H9 (cell line): Measurements from ENCODE around the gene VPS13C. TPM values are rescaled to one million over a fixed set of nuclear protein-coding genes. Genes with fewer than 3 reads are reported as not detected.

Experiments used
- DNase-seq: peaks from one replicate; pipeline ENCODE4 v3.0.0-alpha.2; 2017
- H2AFZ ChIP-seq: one replicate; pipeline ENCODE4 v1.6.1; 2013; ENCODE audit warnings: mild to moderate bottlenecking, low read length, control low read depth, moderate library complexity
- H2AK5ac ChIP-seq: 2 replicates; pipeline ENCODE4 v1.6.1; 2013; ENCODE audit warnings: low read length, control low read depth, mixed read lengths; ENCODE audit not compliant: insufficient read length
- H2BK120ac ChIP-seq: one replicate; pipeline ENCODE4 v1.6.1; 2013; ENCODE audit warnings: low read depth, mild to moderate bottlenecking, low read length, control low read depth, inconsistent platforms; ENCODE audit not compliant: poor library complexity, severe bottlenecking
- H2BK12ac ChIP-seq: 2 replicates; pipeline ENCODE4 v1.6.1; 2013; ENCODE audit warnings: low read length, control low read depth, mixed read lengths, low read depth; ENCODE audit not compliant: insufficient read length
- H2BK15ac ChIP-seq: 2 replicates; pipeline ENCODE4 v1.6.1; 2013; ENCODE audit warnings: low read depth, low read length, control low read depth
- H2BK20ac ChIP-seq: one replicate; pipeline ENCODE4 v1.6.1; 2013; ENCODE audit warnings: low read depth, mild to moderate bottlenecking, low read length, control low read depth, inconsistent platforms; ENCODE audit not compliant: poor library complexity, severe bottlenecking
- H2BK5ac ChIP-seq: 2 replicates; pipeline ENCODE4 v1.6.1; 2013; ENCODE audit warnings: low read length, control low read depth, mixed read lengths; ENCODE audit not compliant: insufficient read length
- H3K14ac ChIP-seq: 2 replicates; pipeline ENCODE4 v1.6.1; 2013; ENCODE audit warnings: low read length, control low read depth; ENCODE audit not compliant: insufficient read depth
- H3K18ac ChIP-seq: 2 replicates; pipeline ENCODE4 v1.6.1; 2013; ENCODE audit warnings: low read depth, mild to moderate bottlenecking, mixed read lengths, low read length, control low read depth; ENCODE audit not compliant: insufficient read length
- H3K23ac ChIP-seq: 2 replicates; pipeline ENCODE4 v1.6.1; 2013; ENCODE audit warnings: low read length, control low read depth, mixed read lengths, low read depth; ENCODE audit not compliant: insufficient read length
- H3K23me2 ChIP-seq: 2 replicates; pipeline ENCODE4 v1.6.1; 2013; ENCODE audit warnings: low read depth, mild to moderate bottlenecking, mixed read lengths, low read length, control low read depth; ENCODE audit not compliant: insufficient read length, poor library complexity, severe bottlenecking
- H3K27ac ChIP-seq: 2 replicates; pipeline ENCODE4 v1.5.1; 2013; ENCODE audit warnings: low read length, control low read depth, mixed read lengths, low read depth; ENCODE audit not compliant: insufficient read length
- H3K27me3 ChIP-seq: 2 replicates; pipeline ENCODE4 v1.6.1; 2013; ENCODE audit warnings: low read length, control low read depth, inconsistent platforms; ENCODE audit not compliant: insufficient read depth
- H3K4ac ChIP-seq: 2 replicates; pipeline ENCODE4 v1.6.1; 2013; ENCODE audit warnings: low read depth, mild to moderate bottlenecking, control low read depth, inconsistent platforms, low read length, moderate library complexity
- H3K4me1 ChIP-seq: 2 replicates; pipeline ENCODE4 v1.6.1; 2013; ENCODE audit warnings: low read length, control low read depth, inconsistent platforms; ENCODE audit not compliant: insufficient read depth
- H3K4me2 ChIP-seq: 2 replicates; pipeline ENCODE4 v1.6.1; 2013; ENCODE audit warnings: low read length, control low read depth, mixed read lengths; ENCODE audit not compliant: insufficient read length, insufficient read depth
- H3K56ac ChIP-seq: 2 replicates; pipeline ENCODE4 v1.6.1; 2013; ENCODE audit warnings: low read depth, mild to moderate bottlenecking, mixed read lengths, low read length, control low read depth; ENCODE audit not compliant: insufficient read length
- H3K79me1 ChIP-seq: 2 replicates; pipeline ENCODE4 v1.6.1; 2013; ENCODE audit warnings: low read depth, mild to moderate bottlenecking, moderate library complexity, low read length, control low read depth, inconsistent platforms; ENCODE audit not compliant: insufficient read depth, poor library complexity, severe bottlenecking
- H3K79me2 ChIP-seq: 2 replicates; pipeline ENCODE4 v1.6.1; 2013; ENCODE audit warnings: low read length, control low read depth, inconsistent platforms; ENCODE audit not compliant: insufficient read depth
- H3K9ac ChIP-seq: 2 replicates; pipeline ENCODE4 v1.6.1; 2013; ENCODE audit warnings: low read length, control low read depth, mixed read lengths; ENCODE audit not compliant: insufficient read length; ENCODE audit errors: extremely low read depth
- H3K9me3 ChIP-seq: one replicate; pipeline ENCODE4 v1.6.1; 2013; ENCODE audit warnings: low read depth, low read length, inconsistent platforms; ENCODE audit not compliant: control insufficient read depth
- H3T11ph ChIP-seq: one replicate; pipeline ENCODE4 v1.6.1; 2013; ENCODE audit warnings: mild to moderate bottlenecking, low read length, control low read depth, inconsistent platforms
- H4K20me1 ChIP-seq: one replicate; pipeline ENCODE4 v1.6.1; 2013; ENCODE audit not compliant: control insufficient read depth, insufficient read length, insufficient read depth
- H4K5ac ChIP-seq: 2 replicates; pipeline ENCODE4 v1.6.1; 2013; ENCODE audit warnings: low read depth, mild to moderate bottlenecking, mixed read lengths, low read length, control low read depth; ENCODE audit not compliant: insufficient read length
- H4K8ac ChIP-seq: replicated peaks from 2 replicates; pipeline ENCODE4 v1.6.1; 2013; ENCODE audit warnings: low read length, control low read depth, mixed read lengths, low read depth; ENCODE audit not compliant: insufficient read length
- H4K91ac ChIP-seq: 2 replicates; pipeline ENCODE4 v1.6.1; 2013; ENCODE audit warnings: low read depth, mild to moderate bottlenecking, moderate library complexity, mixed read lengths, low read length, control low read depth; ENCODE audit not compliant: insufficient read length
- H3K27ac Mint-ChIP-seq, 3 experiments: 2 replicates in 2 of 3; 3 replicates in 1 of 3; pipeline ENCODE4 v1.8.0; 2020 to 2021; ENCODE audit warnings: mixed read lengths in 3 of 3, mild to moderate bottlenecking in 1 of 3, moderate library complexity in 1 of 3
- H3K27me3 Mint-ChIP-seq: 2 replicates; pipeline ENCODE4 v1.8.0; 2021; ENCODE audit warnings: low read depth, mild to moderate bottlenecking, moderate library complexity, mixed read lengths
- H3K36me3 Mint-ChIP-seq, 3 experiments: 2 replicates in 2 of 3; 3 replicates in 1 of 3; pipeline ENCODE4 v1.8.0; 2020 to 2021; ENCODE audit warnings: low read depth in 3 of 3, mixed read lengths in 3 of 3; ENCODE audit not compliant: insufficient read depth in 1 of 3
- H3K4me1 Mint-ChIP-seq, 2 experiments: 2 replicates each; pipeline ENCODE4 v1.8.0; 2020; ENCODE audit warnings: mixed read lengths in 2 of 2
- H3K4me3 Mint-ChIP-seq, 2 experiments: 2 replicates in 1 of 2; 3 replicates in 1 of 2; pipeline ENCODE4 v1.8.0; 2020 to 2021; ENCODE audit warnings: mild to moderate bottlenecking in 2 of 2, mixed read lengths in 2 of 2, moderate library complexity in 1 of 2
- H3K9me3 Mint-ChIP-seq, 2 experiments: 2 replicates in 1 of 2; 3 replicates in 1 of 2; pipeline ENCODE4 v1.8.0; 2020; ENCODE audit warnings: mild to moderate bottlenecking in 2 of 2, mixed read lengths in 2 of 2, moderate library complexity in 1 of 2
- WGBS: extraction: QIAGEN DNeasy Blood & Tissue Kit; methylation state at CpG from one replicate; pipeline ENCODE4 v1.1.7; 2013; ENCODE audit warnings: missing lambda C conversion rate, low lambda C conversion rate, mixed read lengths; ENCODE audit not compliant: insufficient read length; ENCODE audit errors: extremely low coverage; 5-methylcytosine and 5-hydroxymethylcytosine counted together
- total RNA-seq: library from RNA; stranded (reverse); gene quantifications from 2 replicates; pipeline ENCODE4 v1.2.1, GENCODE V29; 2021
- TF ChIP-seq, protein P1 (sequence below): fragments of 200-600 bp; sonication (generic); conservative IDR thresholded peaks from 3 replicates; pipeline ENCODE4 v1.8.0; 2021; ENCODE audit warnings: antibody characterized with exemption, mild to moderate bottlenecking

VPS13C gene
- total RNA-seq, 1 experiment from 2014 or later = 14.2 TPM

GRCh38 chr15:61890106-61890505 lies 170.1 kb downstream of the VPS13C start:
- no peak overlapping the region for H2BK5ac ChIP-seq
- peaks cover 9 to 12% of the 10 kb centered on the region in 2 experiments for H3K4me1 Mint-ChIP-seq
- H4K8ac ChIP-seq = no peak overlapping the region
- H2AK5ac ChIP-seq = no peak overlapping the region
- H3K18ac ChIP-seq = no peak overlapping the region
- H4K91ac ChIP-seq = no peak overlapping the region
- no peak overlapping the region for H2BK120ac ChIP-seq
- WGBS = no CpG with 5 or more reads among the region's 2 CpGs
- peaks cover 27% of the 10 kb centered on the region in 2 experiments for H3K9me3 Mint-ChIP-seq
- no peak overlapping the region for H2AFZ ChIP-seq
- no peak overlapping the region for H3K9ac ChIP-seq
- H3K4me2 ChIP-seq = no peak overlapping the region
- H3K27me3 Mint-ChIP-seq = no peaks in the 10 kb centered on the region
- H3K4ac ChIP-seq = no peak overlapping the region
- H4K5ac ChIP-seq = no peak overlapping the region
- H3K27ac ChIP-seq = no peak overlapping the region
- H2BK15ac ChIP-seq = no peak overlapping the region
- TF ChIP-seq, protein P1, sequence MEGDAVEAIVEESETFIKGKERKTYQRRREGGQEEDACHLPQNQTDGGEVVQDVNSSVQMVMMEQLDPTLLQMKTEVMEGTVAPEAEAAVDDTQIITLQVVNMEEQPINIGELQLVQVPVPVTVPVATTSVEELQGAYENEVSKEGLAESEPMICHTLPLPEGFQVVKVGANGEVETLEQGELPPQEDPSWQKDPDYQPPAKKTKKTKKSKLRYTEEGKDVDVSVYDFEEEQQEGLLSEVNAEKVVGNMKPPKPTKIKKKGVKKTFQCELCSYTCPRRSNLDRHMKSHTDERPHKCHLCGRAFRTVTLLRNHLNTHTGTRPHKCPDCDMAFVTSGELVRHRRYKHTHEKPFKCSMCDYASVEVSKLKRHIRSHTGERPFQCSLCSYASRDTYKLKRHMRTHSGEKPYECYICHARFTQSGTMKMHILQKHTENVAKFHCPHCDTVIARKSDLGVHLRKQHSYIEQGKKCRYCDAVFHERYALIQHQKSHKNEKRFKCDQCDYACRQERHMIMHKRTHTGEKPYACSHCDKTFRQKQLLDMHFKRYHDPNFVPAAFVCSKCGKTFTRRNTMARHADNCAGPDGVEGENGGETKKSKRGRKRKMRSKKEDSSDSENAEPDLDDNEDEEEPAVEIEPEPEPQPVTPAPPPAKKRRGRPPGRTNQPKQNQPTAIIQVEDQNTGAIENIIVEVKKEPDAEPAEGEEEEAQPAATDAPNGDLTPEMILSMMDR = no peak
- no peak overlapping the region for H3K56ac ChIP-seq
- no peaks in the 10 kb centered on the region for H3K27me3 ChIP-seq
- no peak overlapping the region for H3K4me3 Mint-ChIP-seq
- H3K27ac Mint-ChIP-seq = no peak overlapping the region
- H3K9me3 ChIP-seq = no peaks in the 10 kb centered on the region
- DNase-seq = no peak
- no peak overlapping the region for H3T11ph ChIP-seq
- peaks cover 18 to 29% (median 25%) of the 10 kb centered on the region in 3 experiments for H3K36me3 Mint-ChIP-seq
- H2BK20ac ChIP-seq = no peak overlapping the region
- no peak overlapping the region for H2BK12ac ChIP-seq
- no peaks in the 10 kb centered on the region for H4K20me1 ChIP-seq
- no peak overlapping the region for H3K23ac ChIP-seq
- no peak overlapping the region for H3K14ac ChIP-seq
- H3K23me2 ChIP-seq = no peaks in the 10 kb centered on the region
- H3K4me1 ChIP-seq = peaks cover 3% of the 10 kb centered on the region; the same call in 1 of the 2 replicates
- no peaks in the 10 kb centered on the region for H3K79me2 ChIP-seq
- no peaks in the 10 kb centered on the region for H3K79me1 ChIP-seq
